Astrocyte (in vitro differentiated cells and primary cell): Measurements from ENCODE around the gene CEP128. TPM values are rescaled to one million over a fixed set of nuclear protein-coding genes. Genes with fewer than 3 reads are reported as not detected.

Experiments
- DNase-seq: peaks from one replicate; pipeline ENCODE4 v3.0.0-alpha.2; 2010; ENCODE audit warnings: low read depth
- FAIRE-seq: peaks from 2 replicates; lab custom pipeline; 2011; peaks lifted over from hg19 to GRCh38; lab: Jason Lieb, UNC
- H2AFZ ChIP-seq: 2 replicates; pipeline ENCODE4 v1.6.0; 2012; ENCODE audit warnings: low read depth, low read length, inconsistent platforms
- H3K27ac ChIP-seq: 2 replicates; pipeline ENCODE4 v1.5.1; 2011; ENCODE audit warnings: low read depth, low read length, inconsistent platforms
- H3K27me3 ChIP-seq: 2 replicates; pipeline ENCODE4 v1.6.0; 2011; ENCODE audit warnings: low read length, inconsistent platforms; ENCODE audit not compliant: insufficient read depth
- H3K36me3 ChIP-seq: 2 replicates; pipeline ENCODE4 v1.5.1; 2011; ENCODE audit warnings: low read length, inconsistent platforms; ENCODE audit not compliant: insufficient read depth
- H3K4me1 ChIP-seq: 2 replicates; pipeline ENCODE4 v1.5.1; 2011; ENCODE audit warnings: low read length, inconsistent platforms; ENCODE audit not compliant: insufficient read depth
- H3K4me2 ChIP-seq: 2 replicates; pipeline ENCODE4 v1.6.0; 2012; ENCODE audit warnings: low read length, inconsistent platforms
- H3K4me3 ChIP-seq: 2 replicates; pipeline ENCODE4 v1.5.1; 2011; ENCODE audit warnings: low read depth, mild to moderate bottlenecking, low read length, inconsistent platforms; ENCODE audit not compliant: insufficient read depth
- H3K79me2 ChIP-seq: 2 replicates; pipeline ENCODE4 v1.6.0; 2012; ENCODE audit warnings: mild to moderate bottlenecking, low read length, inconsistent platforms; ENCODE audit not compliant: insufficient read depth
- H3K9ac ChIP-seq: 2 replicates; pipeline ENCODE4 v1.6.0; 2012; ENCODE audit warnings: mild to moderate bottlenecking, low read length, inconsistent platforms
- H3K9me3 ChIP-seq: 2 replicates; pipeline ENCODE4 v1.5.1; 2012; ENCODE audit warnings: low read depth, mild to moderate bottlenecking, low read length, inconsistent platforms; ENCODE audit not compliant: insufficient read depth
- H4K20me1 ChIP-seq: 2 replicates; pipeline ENCODE4 v1.6.0; 2012; ENCODE audit warnings: low read length, inconsistent platforms; ENCODE audit not compliant: insufficient read depth
- H3K27ac Mint-ChIP-seq: one replicate; pipeline ENCODE4 v1.8.0; 2021; ENCODE audit warnings: mild to moderate bottlenecking, mixed read lengths; ENCODE audit not compliant: unreplicated experiment
- H3K27me3 Mint-ChIP-seq: one replicate; pipeline ENCODE4 v1.8.0; 2021; ENCODE audit warnings: low read depth, mixed read lengths; ENCODE audit not compliant: unreplicated experiment
- H3K36me3 Mint-ChIP-seq: one replicate; pipeline ENCODE4 v1.8.0; 2021; ENCODE audit warnings: low read depth, mixed read lengths; ENCODE audit not compliant: unreplicated experiment
- H3K4me1 Mint-ChIP-seq: one replicate; pipeline ENCODE4 v1.8.0; 2021; ENCODE audit warnings: low read depth, mixed read lengths; ENCODE audit not compliant: unreplicated experiment
- H3K4me3 Mint-ChIP-seq: one replicate; pipeline ENCODE4 v1.8.0; 2021; ENCODE audit warnings: mild to moderate bottlenecking, moderate library complexity, mixed read lengths; ENCODE audit not compliant: unreplicated experiment
- H3K9me3 Mint-ChIP-seq: one replicate; pipeline ENCODE4 v1.8.0; 2021; ENCODE audit warnings: mild to moderate bottlenecking, mixed read lengths; ENCODE audit not compliant: unreplicated experiment
- EZH2 ChIP-seq: IDR thresholded peaks from 2 replicates; pipeline ENCODE4 v1.6.1; 2012; ENCODE audit warnings: mild to moderate bottlenecking, low read length, inconsistent platforms; ENCODE audit not compliant: insufficient read depth
- total RNA-seq: library from RNA; stranded (reverse); gene quantifications from 2 replicates; pipeline ENCODE4 v1.2.1, GENCODE V29; 2021
- TF ChIP-seq, protein P1 (sequence below): IDR thresholded peaks from 2 replicates; pipeline ENCODE4 v1.5.1; 2011; ENCODE audit warnings: low read depth, mild to moderate bottlenecking, inconsistent platforms, low read length, moderate library complexity; ENCODE audit not compliant: insufficient read depth

CEP128 gene
- total RNA-seq, 1 donor from 2014 or later, result 6.4 TPM

DNA sequence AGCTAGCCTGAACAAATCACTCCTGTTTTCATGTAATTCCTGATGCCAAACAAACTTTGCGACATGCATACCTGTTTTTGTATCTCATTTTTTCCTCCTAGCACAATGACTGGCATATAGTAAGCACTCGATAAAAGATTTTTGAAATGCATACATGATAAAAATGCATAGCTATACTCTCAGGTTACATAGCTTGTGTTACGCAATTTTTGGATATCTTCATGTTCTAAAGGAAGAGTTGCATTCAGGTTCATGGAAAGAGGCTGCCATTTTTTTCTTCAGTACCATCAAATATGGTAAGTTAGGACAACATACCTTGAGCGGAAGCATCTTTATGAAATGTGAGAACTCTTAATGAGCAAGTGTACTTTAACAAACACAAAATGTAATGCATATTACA, 445.4 kb downstream of the CEP128 start:
- H3K27me3 ChIP-seq, result no peaks in the 10 kb centered on the region
- H3K4me3 ChIP-seq, result no peak overlapping the region
- H4K20me1 ChIP-seq, result no peaks in the 10 kb centered on the region
- H3K79me2 ChIP-seq, result no peaks in the 10 kb centered on the region
- Mint-ChIP-seq H3K4me1 (peaks cover 2% of the 10 kb centered on the region), H3K9me3 (no peaks in the 10 kb centered on the region), H3K27me3 (no peaks in the 10 kb centered on the region), H3K27ac (no peak overlapping the region), H3K4me3 (no peak overlapping the region), H3K36me3 (no peaks in the 10 kb centered on the region)
- H3K36me3 ChIP-seq, result no peaks in the 10 kb centered on the region
- no peak for TF ChIP-seq EZH2
- TF ChIP-seq, protein P1, sequence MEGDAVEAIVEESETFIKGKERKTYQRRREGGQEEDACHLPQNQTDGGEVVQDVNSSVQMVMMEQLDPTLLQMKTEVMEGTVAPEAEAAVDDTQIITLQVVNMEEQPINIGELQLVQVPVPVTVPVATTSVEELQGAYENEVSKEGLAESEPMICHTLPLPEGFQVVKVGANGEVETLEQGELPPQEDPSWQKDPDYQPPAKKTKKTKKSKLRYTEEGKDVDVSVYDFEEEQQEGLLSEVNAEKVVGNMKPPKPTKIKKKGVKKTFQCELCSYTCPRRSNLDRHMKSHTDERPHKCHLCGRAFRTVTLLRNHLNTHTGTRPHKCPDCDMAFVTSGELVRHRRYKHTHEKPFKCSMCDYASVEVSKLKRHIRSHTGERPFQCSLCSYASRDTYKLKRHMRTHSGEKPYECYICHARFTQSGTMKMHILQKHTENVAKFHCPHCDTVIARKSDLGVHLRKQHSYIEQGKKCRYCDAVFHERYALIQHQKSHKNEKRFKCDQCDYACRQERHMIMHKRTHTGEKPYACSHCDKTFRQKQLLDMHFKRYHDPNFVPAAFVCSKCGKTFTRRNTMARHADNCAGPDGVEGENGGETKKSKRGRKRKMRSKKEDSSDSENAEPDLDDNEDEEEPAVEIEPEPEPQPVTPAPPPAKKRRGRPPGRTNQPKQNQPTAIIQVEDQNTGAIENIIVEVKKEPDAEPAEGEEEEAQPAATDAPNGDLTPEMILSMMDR, result no peak
- no peaks in the 10 kb centered on the region for H3K9me3 ChIP-seq
- no peak overlapping the region for H3K4me2 ChIP-seq
- FAIRE-seq (no peak), DNase-seq (no peak)
- no peak overlapping the region for H3K27ac ChIP-seq
- H2AFZ ChIP-seq, result no peak overlapping the region
- no peak overlapping the region for H3K9ac ChIP-seq
- no peaks in the 10 kb centered on the region for H3K4me1 ChIP-seq

DNA sequence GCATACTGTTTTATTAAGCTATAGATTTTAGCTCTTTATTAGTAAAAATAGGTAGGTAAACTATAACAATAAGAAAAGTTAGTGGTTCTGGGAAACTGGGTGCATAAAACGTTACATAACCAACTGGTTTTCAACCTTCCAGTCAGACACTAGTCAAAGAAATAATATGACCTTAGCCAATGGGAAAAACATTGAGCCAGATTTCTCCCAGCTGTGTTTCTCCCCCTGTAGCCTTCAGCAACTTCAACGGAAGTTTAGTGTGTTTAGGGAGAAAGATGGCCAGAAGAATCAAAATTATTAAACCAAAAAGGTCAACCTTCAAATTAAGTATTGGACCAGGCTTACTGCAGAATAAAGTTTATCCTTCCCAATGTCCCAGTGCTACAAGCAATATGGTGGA, 446.8 kb downstream of the CEP128 start:
- H3K4me3 Mint-ChIP-seq, result no peak overlapping the region
- no peaks in the 10 kb centered on the region for H4K20me1 ChIP-seq
- no peaks in the 10 kb centered on the region for H3K27me3 ChIP-seq
- no peaks in the 10 kb centered on the region for H3K9me3 Mint-ChIP-seq
- DNase-seq, result no peak
- FAIRE-seq, result no peak
- H3K79me2 ChIP-seq, result no peaks in the 10 kb centered on the region
- no peak overlapping the region for H3K4me3 ChIP-seq
- H2AFZ ChIP-seq, result no peak overlapping the region
- TF ChIP-seq EZH2, result no peak
- TF ChIP-seq, protein P1, result no peak
- H3K27me3 Mint-ChIP-seq, result no peaks in the 10 kb centered on the region
- no peaks in the 10 kb centered on the region for H3K9me3 ChIP-seq
- no peak overlapping the region for H3K27ac ChIP-seq
- H3K36me3 Mint-ChIP-seq, result no peaks in the 10 kb centered on the region
- H3K4me1 ChIP-seq, result no peaks in the 10 kb centered on the region
- no peak overlapping the region for H3K9ac ChIP-seq
- no peaks in the 10 kb centered on the region for H3K36me3 ChIP-seq
- H3K4me1 Mint-ChIP-seq, result no peaks in the 10 kb centered on the region
- no peak overlapping the region for H3K4me2 ChIP-seq
- no peak overlapping the region for H3K27ac Mint-ChIP-seq

DNA sequence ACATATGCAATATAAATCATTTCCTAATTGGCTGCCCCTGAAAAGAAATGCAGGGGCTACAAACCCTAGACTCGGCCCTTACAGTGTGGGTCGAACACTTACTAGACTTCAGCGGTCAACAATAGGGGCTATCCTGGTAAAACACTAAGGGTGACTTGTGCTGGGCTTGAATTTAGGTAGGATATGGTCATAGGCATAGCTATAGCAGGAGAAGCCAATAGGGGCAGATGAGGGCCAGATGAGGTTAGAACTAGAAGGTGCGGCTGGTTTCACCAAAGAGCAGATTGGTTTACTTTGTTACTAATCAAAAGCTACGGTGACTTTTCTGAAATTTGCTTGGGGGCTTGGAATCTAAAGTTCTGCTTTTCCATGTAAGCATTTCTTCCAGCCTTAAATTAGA, 447.9 kb downstream of the CEP128 start:
- Histone ChIP-seq H3K4me1 (no peaks in the 10 kb centered on the region), H3K4me2 (no peak overlapping the region), H4K20me1 (no peaks in the 10 kb centered on the region), H3K27me3 (no peaks in the 10 kb centered on the region), H3K9me3 (no peaks in the 10 kb centered on the region), H3K36me3 (no peaks in the 10 kb centered on the region), H3K79me2 (no peaks in the 10 kb centered on the region), H3K27ac (no peak overlapping the region), H3K9ac (no peak overlapping the region), H2AFZ (no peak overlapping the region), H3K4me3 (no peak overlapping the region)
- H3K4me3 Mint-ChIP-seq, result no peak overlapping the region
- TF ChIP-seq, protein P1, result no peak
- TF ChIP-seq EZH2, result no peak
- H3K9me3 Mint-ChIP-seq, result no peaks in the 10 kb centered on the region
- FAIRE-seq, result no peak
- H3K27ac Mint-ChIP-seq, result no peak overlapping the region
- no peaks in the 10 kb centered on the region for H3K36me3 Mint-ChIP-seq
- no peak for DNase-seq
- no peaks in the 10 kb centered on the region for H3K27me3 Mint-ChIP-seq
- no peaks in the 10 kb centered on the region for H3K4me1 Mint-ChIP-seq
